Measurements from ENCODE around the gene CAP2.

- TF ChIP-seq, protein P1, sequence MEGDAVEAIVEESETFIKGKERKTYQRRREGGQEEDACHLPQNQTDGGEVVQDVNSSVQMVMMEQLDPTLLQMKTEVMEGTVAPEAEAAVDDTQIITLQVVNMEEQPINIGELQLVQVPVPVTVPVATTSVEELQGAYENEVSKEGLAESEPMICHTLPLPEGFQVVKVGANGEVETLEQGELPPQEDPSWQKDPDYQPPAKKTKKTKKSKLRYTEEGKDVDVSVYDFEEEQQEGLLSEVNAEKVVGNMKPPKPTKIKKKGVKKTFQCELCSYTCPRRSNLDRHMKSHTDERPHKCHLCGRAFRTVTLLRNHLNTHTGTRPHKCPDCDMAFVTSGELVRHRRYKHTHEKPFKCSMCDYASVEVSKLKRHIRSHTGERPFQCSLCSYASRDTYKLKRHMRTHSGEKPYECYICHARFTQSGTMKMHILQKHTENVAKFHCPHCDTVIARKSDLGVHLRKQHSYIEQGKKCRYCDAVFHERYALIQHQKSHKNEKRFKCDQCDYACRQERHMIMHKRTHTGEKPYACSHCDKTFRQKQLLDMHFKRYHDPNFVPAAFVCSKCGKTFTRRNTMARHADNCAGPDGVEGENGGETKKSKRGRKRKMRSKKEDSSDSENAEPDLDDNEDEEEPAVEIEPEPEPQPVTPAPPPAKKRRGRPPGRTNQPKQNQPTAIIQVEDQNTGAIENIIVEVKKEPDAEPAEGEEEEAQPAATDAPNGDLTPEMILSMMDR (IDR thresholded peaks at IDR 0.05; ENCODE audit: insufficient read depth, low read length): no peak
- TF ChIP-seq POLR2AphosphoS5 (IDR thresholded peaks at IDR 0.05; ENCODE audit: low read depth): no peak
- no peak for TF ChIP-seq SPI1 (IDR thresholded peaks at IDR 0.05; ENCODE audit: borderline replicate concordance, low read depth)
These were observed 132.2 kb downstream of the CAP2 start for GRCh38 chr6:17525637-17526036.

Measured in HL-60 (cell line).